Hematopoietic multipotent progenitor cell treated with erythropoietin and hydrocortisone succinate and interleukin-3 and kit ligand, for 6 days (in vitro differentiated cells): Measurements from ENCODE around the gene TEPSIN.

ENCODE experiments used
- DNase-seq: peaks from one replicate; pipeline ENCODE4 v3.0.0-alpha.2; 2015

TEPSIN gene

DNA sequence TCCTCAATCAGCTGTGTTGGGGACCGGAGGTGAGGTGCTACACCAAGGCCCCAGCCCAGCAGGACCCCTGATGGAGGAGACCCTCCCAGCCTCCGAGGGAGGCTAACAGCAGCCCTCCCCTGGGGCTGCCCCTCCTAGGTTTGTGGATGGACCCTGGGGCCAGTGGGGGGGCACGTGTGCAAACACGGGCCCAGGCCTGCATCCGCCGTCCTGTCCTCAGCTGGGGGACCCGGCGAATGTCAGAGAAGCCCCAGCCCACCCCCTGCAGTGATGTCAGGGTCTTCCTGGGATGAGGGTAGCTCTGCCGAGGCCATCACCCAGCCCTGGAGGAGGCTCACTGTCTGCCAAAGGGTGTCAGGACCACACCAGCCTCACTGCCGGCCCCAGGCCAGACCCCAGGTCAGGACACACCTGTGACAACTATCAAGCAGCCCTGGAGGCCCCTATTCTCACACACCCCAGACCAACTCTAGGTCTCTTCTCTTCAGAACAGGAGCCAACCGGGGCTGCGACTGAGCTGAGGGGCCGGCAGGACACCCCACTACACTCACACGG is 42.8 kb downstream of the TEPSIN start:
- DNase-seq, result no peak

GRCh38 chr17:81194941-81195901 is 43.6 kb downstream of the TEPSIN start:
- no peak for DNase-seq

GRCh38 chr17:81194225-81194760 is 44.6 kb downstream of the TEPSIN start:
- no peak for DNase-seq

DNA sequence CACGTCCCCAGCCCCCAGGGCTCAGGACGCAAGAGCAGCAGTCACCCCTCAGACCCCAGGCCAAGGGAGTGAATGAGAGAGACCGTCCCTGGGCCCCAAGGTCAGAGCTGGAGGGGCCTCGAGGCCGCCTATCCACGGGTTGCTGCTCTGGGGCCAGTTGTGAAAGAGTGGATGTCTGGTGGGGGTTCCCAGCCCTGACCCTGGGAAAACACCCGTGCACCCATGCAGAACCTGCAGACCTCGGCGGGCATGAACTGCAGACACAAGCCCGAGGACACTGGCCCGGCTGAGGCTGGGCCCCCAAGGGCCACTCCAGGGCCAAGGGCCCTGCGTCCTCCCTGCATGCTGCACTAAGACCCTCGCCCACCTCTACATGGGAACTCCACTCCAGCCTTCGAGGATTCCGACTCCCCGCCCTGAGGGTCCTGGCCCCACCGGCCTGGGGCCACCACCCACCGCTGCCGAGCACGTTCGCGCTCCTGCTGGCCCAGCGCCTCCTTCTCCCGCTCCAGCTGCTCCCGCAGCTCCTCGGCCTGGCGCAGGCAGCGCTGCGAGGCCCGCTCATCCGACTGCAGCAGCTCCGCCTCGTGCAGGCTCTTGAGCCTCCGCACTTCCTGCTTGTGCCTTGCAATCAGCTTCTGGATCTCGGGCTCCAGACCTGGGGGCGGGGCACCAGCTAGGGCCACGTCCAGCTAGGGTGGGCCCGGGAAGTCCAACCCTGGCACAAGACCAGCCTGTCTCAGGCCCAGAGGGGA is 45.2 kb downstream of the TEPSIN start:
- DNase-seq, result no peak

DNA sequence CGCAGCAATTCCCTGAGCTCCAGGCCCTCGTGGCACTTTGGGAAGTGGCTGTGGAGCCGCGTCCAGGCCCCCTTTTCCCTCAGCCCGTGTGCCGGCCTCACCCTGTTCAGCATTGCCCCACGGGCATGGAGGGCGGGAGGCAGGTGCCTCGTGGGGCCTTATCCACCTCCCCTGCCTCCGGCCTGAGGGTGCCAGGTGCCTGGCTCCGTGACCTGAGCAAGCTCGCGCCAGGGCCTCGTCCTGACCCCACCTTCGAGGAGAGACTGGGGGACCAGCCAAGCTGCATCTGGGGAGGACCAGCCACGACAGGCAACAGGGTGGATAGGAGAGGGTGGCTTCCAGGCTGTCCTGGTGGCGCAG is 45.8 kb downstream of the TEPSIN start:
- DNase-seq, result no peak

- no peak for DNase-seq
Observed at GRCh38 chr17:81192386-81193050, 46.3 kb downstream of the TEPSIN start.

DNA sequence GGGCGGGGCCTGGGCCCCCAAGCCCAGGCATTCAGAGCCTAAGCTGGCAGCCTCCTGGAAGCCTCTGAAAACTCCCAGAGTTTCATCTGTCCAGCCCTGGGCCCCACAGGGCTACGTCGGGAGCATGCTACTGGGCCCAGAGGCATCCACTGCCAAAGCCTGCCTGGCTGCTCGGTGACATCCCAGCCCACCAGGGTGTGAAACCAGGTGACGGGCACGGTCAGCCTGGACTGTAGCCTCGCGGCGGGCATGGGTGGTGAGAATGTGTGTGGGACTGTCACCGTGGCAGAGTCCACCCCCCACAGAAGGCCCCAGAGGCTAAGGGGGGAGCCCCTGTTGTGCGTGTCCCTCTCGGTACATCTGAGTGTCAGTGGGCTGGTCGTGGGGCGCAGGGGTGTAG is 47.2 kb downstream of the TEPSIN start:
- no peak for DNase-seq

DNA sequence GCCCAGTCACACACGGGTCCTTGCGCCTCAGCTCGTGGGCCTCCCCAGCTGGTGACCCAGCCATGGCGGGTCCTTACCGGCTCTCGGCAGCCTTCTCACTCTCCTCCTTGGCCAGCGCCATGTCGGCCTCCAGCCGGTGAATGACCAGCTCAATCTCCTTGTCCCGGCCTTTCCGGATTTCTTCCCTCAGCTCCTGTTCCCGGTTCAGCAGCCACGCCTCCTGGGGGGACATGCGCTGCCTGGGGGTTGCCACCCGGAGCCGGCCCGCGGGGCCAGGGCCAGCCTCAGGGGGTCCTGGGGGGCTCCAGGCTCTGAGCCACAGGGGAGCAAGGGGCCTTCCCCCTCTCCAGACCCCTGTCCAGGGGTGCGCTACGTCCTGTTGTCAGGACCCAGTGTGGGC is 47.7 kb downstream of the TEPSIN start:
- no peak for DNase-seq

DNA sequence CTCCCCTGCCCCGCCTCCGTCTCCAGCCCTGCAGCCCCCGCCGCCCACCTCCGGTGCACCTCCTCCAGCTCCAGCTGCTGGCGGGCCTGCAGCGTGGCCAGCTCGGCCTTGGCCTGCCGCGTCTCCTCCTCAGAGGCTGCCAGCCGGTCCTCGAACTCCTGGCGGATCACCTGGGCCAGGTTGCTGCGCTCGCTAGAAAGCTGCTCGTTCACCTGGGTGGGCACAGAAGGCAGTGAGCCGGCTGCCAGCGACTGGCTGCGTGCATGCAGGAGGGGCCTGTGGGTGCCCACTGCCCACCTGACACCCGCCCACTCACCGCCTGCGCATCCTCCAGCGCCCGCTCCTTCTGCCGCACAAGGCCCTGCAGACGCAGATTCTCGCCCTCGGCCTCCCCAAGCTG is 48.3 kb downstream of the TEPSIN start:
- no peak for DNase-seq

GRCh38 chr17:81189670-81190530 is 49.0 kb downstream of the TEPSIN start:
- no peak for DNase-seq

- no peak for DNase-seq
Observed at GRCh38 chr17:81189016-81189415, 49.8 kb downstream of the TEPSIN start.

DNA sequence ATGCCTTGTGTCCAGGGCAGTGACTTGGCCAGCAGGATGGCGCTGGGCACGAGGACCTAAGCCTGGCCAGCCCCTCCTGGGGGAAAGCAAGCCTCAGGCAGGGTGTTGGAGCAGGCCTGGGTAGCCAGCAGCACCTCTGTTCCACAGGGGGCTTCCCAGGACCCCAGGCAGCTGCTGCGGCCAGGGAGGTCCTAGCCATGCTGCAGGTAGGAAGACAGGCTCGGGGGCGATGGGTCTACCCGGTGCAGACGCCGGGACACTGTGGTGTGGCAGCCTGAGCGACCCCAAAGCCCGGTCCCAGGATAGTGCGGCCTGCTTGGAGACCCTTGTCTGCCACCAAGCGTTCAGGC is 50.4 kb downstream of the TEPSIN start:
- no peak for DNase-seq

- no peak for DNase-seq
Observed at GRCh38 chr17:81187586-81188490, 51.0 kb downstream of the TEPSIN start.

GRCh38 chr17:81187120-81187519 is 51.7 kb downstream of the TEPSIN start:
- no peak for DNase-seq

- DNase-seq, result no peak
Observed at GRCh38 chr17:81186203-81186602, 52.7 kb downstream of the TEPSIN start.

DNA sequence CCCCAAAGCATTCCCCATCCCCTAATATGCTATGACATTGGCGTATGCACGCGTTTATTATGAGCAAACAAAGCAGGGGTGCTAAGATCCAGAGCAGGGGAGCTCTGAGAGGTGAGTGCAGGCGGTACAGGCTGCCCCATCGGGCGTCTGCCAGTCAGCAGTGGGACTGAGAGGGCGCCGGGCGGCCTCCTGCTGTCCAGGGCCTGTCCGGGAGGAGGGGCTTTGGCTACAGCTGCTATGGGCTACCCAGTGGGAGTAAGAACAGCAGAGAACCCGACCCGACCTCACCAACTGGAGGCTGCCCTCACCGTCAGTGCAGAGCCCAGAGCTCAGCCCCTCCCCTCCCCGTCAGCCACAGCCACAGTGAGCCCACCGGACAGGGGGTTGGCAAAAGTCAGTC is 54.3 kb downstream of the TEPSIN start:
- no peak for DNase-seq

DNA sequence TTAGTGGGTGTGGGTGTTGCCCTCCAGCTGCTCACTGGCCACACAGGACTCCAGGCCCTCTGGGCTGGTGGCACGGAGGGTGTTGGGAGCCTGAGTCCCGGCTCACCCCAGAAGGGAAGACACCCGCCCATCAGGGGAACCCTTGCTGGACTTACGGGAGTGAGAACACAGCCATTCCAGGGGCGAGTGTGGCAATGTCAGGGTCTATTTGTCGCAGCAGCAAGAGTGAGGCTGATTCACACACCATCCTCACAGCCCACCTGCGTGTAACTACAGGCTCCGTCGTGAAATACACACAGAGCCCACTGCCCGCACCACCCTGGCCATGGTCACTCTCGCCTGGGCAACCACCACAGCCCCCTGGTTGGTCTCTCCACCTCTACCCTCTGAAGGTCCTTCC is 55.0 kb downstream of the TEPSIN start:
- no peak for DNase-seq

- DNase-seq, result no peak
Observed at GRCh38 chr17:81183316-81183715, 55.5 kb downstream of the TEPSIN start.

DNA sequence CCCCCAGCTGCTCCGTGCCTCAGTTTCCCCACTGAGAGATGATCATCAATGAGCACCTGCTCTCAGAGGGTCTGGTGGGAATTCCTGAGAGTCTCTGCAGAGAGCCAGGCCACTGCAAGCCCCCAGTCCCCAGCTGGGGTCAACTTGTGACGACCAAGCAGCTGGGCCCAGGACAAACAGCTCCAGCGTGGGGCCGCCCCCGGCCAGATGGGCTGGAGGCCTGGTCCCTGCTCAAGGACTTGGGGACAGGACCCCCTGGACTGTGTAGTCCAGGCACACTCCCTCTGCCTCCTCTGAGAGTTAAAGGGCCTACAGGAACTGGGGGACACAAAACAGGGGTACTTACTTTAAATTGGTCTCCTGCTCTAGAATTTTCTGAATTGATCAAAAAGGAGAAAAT is 56.3 kb downstream of the TEPSIN start:
- DNase-seq, result no peak

DNA sequence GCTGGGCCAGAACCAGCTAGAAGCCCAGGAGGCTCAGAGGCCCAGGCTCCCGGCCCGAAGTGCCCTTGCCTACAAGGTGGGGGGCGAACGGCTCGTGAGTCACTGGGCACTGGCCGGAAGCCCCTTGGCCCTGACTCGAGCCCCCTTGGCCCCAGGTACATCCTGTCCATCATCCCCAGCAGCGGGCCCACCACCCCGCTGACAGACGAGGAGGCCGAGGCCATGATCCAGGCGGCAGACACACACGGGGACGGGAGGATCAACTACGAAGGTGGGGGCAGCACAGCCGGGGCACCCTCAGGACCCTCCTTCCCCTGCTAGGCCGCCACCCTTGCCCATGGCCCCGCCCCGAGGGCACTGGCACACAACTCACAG is 57.1 kb downstream of the TEPSIN start:
- DNase-seq, result no peak
